Karpas-422 (cell line): Measurements from ENCODE around the gene MAB21L4. TPM values are rescaled to one million over a fixed set of nuclear protein-coding genes. Genes with fewer than 3 reads are reported as not detected.

Source experiments
- DNase-seq: peaks from one replicate; pipeline ENCODE4 v3.0.0-alpha.2; 2015
- H2AFZ ChIP-seq: fragments of 200-600 bp; sonication (generic); 2 replicates; pipeline ENCODE4 v1.6.1; 2014; ENCODE audit warnings: antibody characterized with exemption, low read length, mixed read lengths
- H3K27ac ChIP-seq: fragments of 200-600 bp; sonication (generic); 2 replicates; pipeline ENCODE4 v1.5.1; 2014; ENCODE audit warnings: mild to moderate bottlenecking, low read length, moderate library complexity
- H3K27me3 ChIP-seq: fragments of 200-600 bp; sonication (generic); 2 replicates; pipeline ENCODE4 v1.6.1; 2014; ENCODE audit warnings: low read length, mixed read lengths
- H3K36me3 ChIP-seq: fragments of 200-600 bp; sonication (generic); 2 replicates; pipeline ENCODE4 v1.6.1; 2014; ENCODE audit warnings: low read length, mixed read lengths; ENCODE audit not compliant: insufficient read depth
- H3K4me1 ChIP-seq: fragments of 200-600 bp; sonication (generic); 2 replicates; pipeline ENCODE4 v1.6.1; 2014; ENCODE audit warnings: mild to moderate bottlenecking, low read length, mixed read lengths
- H3K4me2 ChIP-seq: fragments of 200-600 bp; sonication (generic); 2 replicates; pipeline ENCODE4 v1.6.1; 2014; ENCODE audit warnings: low read length, low read depth, mild to moderate bottlenecking; ENCODE audit not compliant: poor library complexity, severe bottlenecking
- H3K4me3 ChIP-seq: fragments of 200-600 bp; sonication (generic); 2 replicates; pipeline ENCODE4 v1.5.1; 2014; ENCODE audit warnings: mild to moderate bottlenecking, antibody characterized with exemption, low read length, mixed read lengths
- H3K79me2 ChIP-seq: fragments of 200-600 bp; sonication (generic); 2 replicates; pipeline ENCODE4 v1.6.1; 2014; ENCODE audit warnings: mild to moderate bottlenecking, low read length, mixed read lengths
- H3K9ac ChIP-seq: fragments of 200-600 bp; sonication (generic); 2 replicates; pipeline ENCODE4 v1.6.0; 2014; ENCODE audit warnings: low read length
- H3K9me2 ChIP-seq: fragments of 200-600 bp; sonication (generic), shearing (Covaris generic); replicated peaks from 2 replicates; pipeline ENCODE4 v1.6.0; 2014; ENCODE audit warnings: mild to moderate bottlenecking, low read length, moderate library complexity; ENCODE audit not compliant: insufficient read depth
- H3K9me3 ChIP-seq: fragments of 300-700, 200-600 bp; sonication (generic); 2 replicates; pipeline ENCODE4 v1.6.1; 2014; ENCODE audit warnings: low read length, mixed read lengths
- H4K20me1 ChIP-seq: fragments of 200-600 bp; sonication (generic); 2 replicates; pipeline ENCODE4 v1.6.1; 2014; ENCODE audit warnings: mild to moderate bottlenecking, antibody characterized with exemption, low read length, low read depth; ENCODE audit not compliant: insufficient read depth
- total RNA-seq: library from RNA; depleted of rRNA; stranded (reverse); fragments of >200 nt; shearing (Covaris generic); gene quantifications from 2 replicates; pipeline ENCODE4 v1.2.3, GENCODE V29; 2014; ENCODE audit warnings: low replicate concordance

Gene MAB21L4
- total RNA-seq, 1 experiment from 2014 or later, result not detected

- H3K27me3 ChIP-seq, result no peaks in the 10 kb centered on the region
- no peaks in the 10 kb centered on the region for H3K9me2 ChIP-seq
- H3K79me2 ChIP-seq, result no peaks in the 10 kb centered on the region
- no peaks in the 10 kb centered on the region for H4K20me1 ChIP-seq
- H3K36me3 ChIP-seq, result no peaks in the 10 kb centered on the region
- no peaks in the 10 kb centered on the region for H3K9me3 ChIP-seq
- H3K9ac ChIP-seq, result no peak overlapping the region
- no peak overlapping the region for H3K27ac ChIP-seq
- no peak overlapping the region for H3K4me3 ChIP-seq
- H2AFZ ChIP-seq, result no peak overlapping the region
- H3K4me1 ChIP-seq, result no peaks in the 10 kb centered on the region; the same call in 1 of the 2 replicates
- H3K4me2 ChIP-seq, result no peak overlapping the region
- DNase-seq, result no peak
Observed at GRCh38 chr2:240906911-240907590, 11.1 kb upstream of the MAB21L4 start.

GRCh38 chr2:240906141-240906910 is 10.4 kb upstream of the MAB21L4 start, which contains the start of gene CROCC2:
CROCC2 (plus strand) TSS chr2:240906336; CDS start chr2:240906514, 178 bp downstream.
- H3K4me1 ChIP-seq, result no peaks in the 10 kb centered on the region; the same call in 1 of the 2 replicates
- no peak within 1 kb of the TSS for H3K4me2 ChIP-seq
- H3K9me3 ChIP-seq, result no peaks in the 10 kb centered on the region
- H3K27me3 ChIP-seq, result no peaks in the 10 kb centered on the region
- no peaks in the 10 kb centered on the region for H3K9me2 ChIP-seq
- H2AFZ ChIP-seq, result no peak within 1 kb of the TSS
- H3K36me3 ChIP-seq, result no peaks in the 10 kb centered on the region
- H3K27ac ChIP-seq, result no peak within 1 kb of the TSS
- no peak for DNase-seq
- no peaks in the 10 kb centered on the region for H3K79me2 ChIP-seq
- H3K9ac ChIP-seq, result no peak within 1 kb of the TSS
- H3K4me3 ChIP-seq, result no peak within 1 kb of the TSS
- H4K20me1 ChIP-seq, result no peaks in the 10 kb centered on the region

GRCh38 chr2:240905176-240905781 is 9.3 kb upstream of the MAB21L4 start:
- H3K4me2 ChIP-seq, result no peak overlapping the region
- H3K9ac ChIP-seq, result no peak overlapping the region
- H3K4me3 ChIP-seq, result no peak overlapping the region
- H3K27me3 ChIP-seq, result no peaks in the 10 kb centered on the region
- H4K20me1 ChIP-seq, result no peaks in the 10 kb centered on the region
- peaks cover 2% of the 10 kb centered on the region; the same call in 1 of the 2 replicates for H3K4me1 ChIP-seq
- H3K36me3 ChIP-seq, result no peaks in the 10 kb centered on the region
- no peaks in the 10 kb centered on the region for H3K9me3 ChIP-seq
- H2AFZ ChIP-seq, result no peak overlapping the region
- peak; percentile 55 for DNase-seq
- no peak overlapping the region for H3K27ac ChIP-seq
- H3K9me2 ChIP-seq, result no peaks in the 10 kb centered on the region
- no peaks in the 10 kb centered on the region for H3K79me2 ChIP-seq

GRCh38 chr2:240904216-240905175 is 8.5 kb upstream of the MAB21L4 start:
- Histone ChIP-seq H3K27me3 (no peaks in the 10 kb centered on the region), H4K20me1 (no peaks in the 10 kb centered on the region), H3K4me3 (no peak overlapping the region), H3K9me2 (no peaks in the 10 kb centered on the region), H2AFZ (no peak overlapping the region), H3K79me2 (no peaks in the 10 kb centered on the region), H3K9ac (no peak overlapping the region), H3K9me3 (no peaks in the 10 kb centered on the region), H3K4me1 (peaks cover 2% of the 10 kb centered on the region; the same call in 1 of the 2 replicates), H3K36me3 (no peaks in the 10 kb centered on the region), H3K27ac (no peak overlapping the region), H3K4me2 (no peak overlapping the region)
- no peak for DNase-seq

- Histone ChIP-seq H3K9me3 (no peaks in the 10 kb centered on the region), H2AFZ (no peak overlapping the region), H3K27ac (no peak overlapping the region), H3K4me3 (no peak overlapping the region), H4K20me1 (no peaks in the 10 kb centered on the region), H3K9ac (no peak overlapping the region), H3K27me3 (no peaks in the 10 kb centered on the region), H3K79me2 (no peaks in the 10 kb centered on the region), H3K36me3 (no peaks in the 10 kb centered on the region), H3K4me2 (no peak overlapping the region), H3K9me2 (no peaks in the 10 kb centered on the region), H3K4me1 (peaks cover 2% of the 10 kb centered on the region; the same call in 1 of the 2 replicates)
- DNase-seq, result no peak
Observed at GRCh38 chr2:240903191-240904060, 7.5 kb upstream of the MAB21L4 start.

GRCh38 chr2:240902615-240903041 is 6.7 kb upstream of the MAB21L4 start:
- Histone ChIP-seq H2AFZ (no peak overlapping the region), H4K20me1 (no peaks in the 10 kb centered on the region), H3K36me3 (no peaks in the 10 kb centered on the region), H3K27ac (no peak overlapping the region), H3K9me2 (no peaks in the 10 kb centered on the region), H3K79me2 (no peaks in the 10 kb centered on the region), H3K9me3 (no peaks in the 10 kb centered on the region), H3K9ac (no peak overlapping the region), H3K4me1 (peaks cover 2% of the 10 kb centered on the region; the same call in 1 of the 2 replicates), H3K4me3 (no peak overlapping the region), H3K4me2 (no peak overlapping the region), H3K27me3 (no peaks in the 10 kb centered on the region)
- no peak for DNase-seq

- Histone ChIP-seq H3K4me2 (no peak overlapping the region), H4K20me1 (no peaks in the 10 kb centered on the region), H3K4me1 (peaks cover 2% of the 10 kb centered on the region; the same call in 1 of the 2 replicates), H3K27ac (no peak overlapping the region), H3K4me3 (no peak overlapping the region), H3K9me3 (no peaks in the 10 kb centered on the region), H2AFZ (no peak overlapping the region), H3K79me2 (no peaks in the 10 kb centered on the region), H3K9ac (no peak overlapping the region), H3K27me3 (no peaks in the 10 kb centered on the region), H3K9me2 (no peaks in the 10 kb centered on the region), H3K36me3 (no peaks in the 10 kb centered on the region)
- no peak for DNase-seq
Observed at GRCh38 chr2:240901986-240902614, 6.1 kb upstream of the MAB21L4 start.
